Measurements from ENCODE around the gene TTLL9.

- no peak for TF ChIP-seq POLR2AphosphoS5 (IDR thresholded peaks at IDR 0.05; ENCODE audit: low read depth)
- TF ChIP-seq REST (IDR thresholded peaks at IDR 0.05; ENCODE audit: insufficient replicate concordance, low read depth) = no peak
- TF ChIP-seq CTCF (IDR thresholded peaks at IDR 0.05; ENCODE audit: insufficient read depth, low read length) = no peak
- no peak for TF ChIP-seq GABPA (IDR thresholded peaks at IDR 0.05; ENCODE audit: low read depth)
Observed at GRCh38 chr20:31934968-31935764, 64.7 kb downstream of the TTLL9 start.

Data from HL-60 (cell line).